GM12878 (cell line): ENCODE results near the gene PHYKPL.

ENCODE experiments used
- CHD2 ChIP-seq: IDR thresholded peaks from 2 replicates; pipeline ENCODE4 v1.6.1; 2011; ENCODE audit warnings: low read depth, low read length, improper control_type of control experiment, borderline replicate concordance
- EP300 ChIP-seq, 2 experiments: fragments of 150-350 bp in 1 of 2; IDR thresholded peaks; 2 replicates each; pipeline ENCODE4 v1.6.1; 2011 to 2012; ENCODE audit warnings: low read depth in 2 of 2, low read length in 2 of 2, borderline replicate concordance in 1 of 2, improper control_type of control experiment in 1 of 2, inconsistent platforms in 1 of 2; ENCODE audit not compliant: control insufficient read depth in 1 of 2
- SPI1 ChIP-seq: IDR thresholded peaks from 2 replicates; pipeline ENCODE4 v1.6.1; 2011; ENCODE audit warnings: low read depth, mild to moderate bottlenecking, low read length, moderate library complexity, borderline replicate concordance; ENCODE audit not compliant: insufficient read depth
- TF ChIP-seq, protein P1 (sequence below): IDR thresholded peaks from 2 replicates; pipeline ENCODE4 v1.6.1; 2011; ENCODE audit warnings: low read depth, low read length, improper control_type of control experiment, borderline replicate concordance

DNA sequence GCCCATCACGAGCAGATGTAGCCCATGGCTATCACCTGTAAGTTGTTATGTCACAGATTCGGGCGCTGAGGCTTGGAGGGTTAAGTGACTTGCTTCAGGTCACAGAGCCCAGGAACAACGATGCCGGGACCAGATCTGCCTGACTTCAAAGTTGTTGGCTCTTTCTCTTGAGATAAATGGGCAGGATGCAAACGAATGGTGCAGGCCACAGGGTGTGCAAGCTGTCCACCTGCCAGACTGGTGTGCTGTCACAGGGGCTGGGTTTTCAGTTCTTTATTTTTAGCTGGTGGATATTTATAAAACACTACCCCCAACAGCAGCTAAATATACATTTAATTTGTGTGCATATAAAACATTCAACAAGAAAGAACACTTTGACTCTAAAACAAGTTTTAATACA lies 17.7 kb upstream of the PHYKPL start:
- no peak for TF ChIP-seq EP300 (IDR thresholded peaks at IDR 0.05; ENCODE audit: borderline replicate concordance in 1 of 2, control insufficient read depth in 1 of 2, low read depth in 2 of 2, low read length in 2 of 2)
- TF ChIP-seq, protein P1, sequence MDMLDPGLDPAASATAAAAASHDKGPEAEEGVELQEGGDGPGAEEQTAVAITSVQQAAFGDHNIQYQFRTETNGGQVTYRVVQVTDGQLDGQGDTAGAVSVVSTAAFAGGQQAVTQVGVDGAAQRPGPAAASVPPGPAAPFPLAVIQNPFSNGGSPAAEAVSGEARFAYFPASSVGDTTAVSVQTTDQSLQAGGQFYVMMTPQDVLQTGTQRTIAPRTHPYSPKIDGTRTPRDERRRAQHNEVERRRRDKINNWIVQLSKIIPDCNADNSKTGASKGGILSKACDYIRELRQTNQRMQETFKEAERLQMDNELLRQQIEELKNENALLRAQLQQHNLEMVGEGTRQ = no peak
- TF ChIP-seq CHD2 = no peak
- TF ChIP-seq SPI1 = no peak
